ENCODE data around the gene ANKMY1.

DNA sequence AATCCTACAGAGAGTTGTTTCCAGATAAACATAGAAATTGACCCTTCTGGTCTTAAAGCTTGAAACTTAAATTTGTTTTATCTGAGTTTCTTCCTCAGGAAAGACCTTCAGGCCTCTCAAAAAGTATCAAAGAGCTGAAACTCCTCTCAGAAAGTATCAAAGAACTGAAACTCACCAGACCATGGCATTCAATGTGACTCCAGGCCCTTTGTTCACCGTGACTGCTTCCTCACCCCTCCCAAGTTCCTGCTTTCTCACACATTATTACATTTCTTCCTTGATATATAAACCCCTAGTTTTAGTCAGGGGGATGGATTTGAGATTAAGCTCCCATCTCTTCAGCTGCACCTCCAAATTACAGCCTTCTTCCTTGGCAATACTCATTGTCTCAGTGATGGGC is 6.0 kb downstream of the ANKMY1 start:
- TF ChIP-seq, protein P1, sequence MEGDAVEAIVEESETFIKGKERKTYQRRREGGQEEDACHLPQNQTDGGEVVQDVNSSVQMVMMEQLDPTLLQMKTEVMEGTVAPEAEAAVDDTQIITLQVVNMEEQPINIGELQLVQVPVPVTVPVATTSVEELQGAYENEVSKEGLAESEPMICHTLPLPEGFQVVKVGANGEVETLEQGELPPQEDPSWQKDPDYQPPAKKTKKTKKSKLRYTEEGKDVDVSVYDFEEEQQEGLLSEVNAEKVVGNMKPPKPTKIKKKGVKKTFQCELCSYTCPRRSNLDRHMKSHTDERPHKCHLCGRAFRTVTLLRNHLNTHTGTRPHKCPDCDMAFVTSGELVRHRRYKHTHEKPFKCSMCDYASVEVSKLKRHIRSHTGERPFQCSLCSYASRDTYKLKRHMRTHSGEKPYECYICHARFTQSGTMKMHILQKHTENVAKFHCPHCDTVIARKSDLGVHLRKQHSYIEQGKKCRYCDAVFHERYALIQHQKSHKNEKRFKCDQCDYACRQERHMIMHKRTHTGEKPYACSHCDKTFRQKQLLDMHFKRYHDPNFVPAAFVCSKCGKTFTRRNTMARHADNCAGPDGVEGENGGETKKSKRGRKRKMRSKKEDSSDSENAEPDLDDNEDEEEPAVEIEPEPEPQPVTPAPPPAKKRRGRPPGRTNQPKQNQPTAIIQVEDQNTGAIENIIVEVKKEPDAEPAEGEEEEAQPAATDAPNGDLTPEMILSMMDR (IDR thresholded peaks at IDR 0.05): no peak
- TF ChIP-seq POLR2A (IDR thresholded peaks at IDR 0.05): no peak
